GM12878 (cell line): ENCODE data around the gene MTMR3. TPM values are rescaled to one million over a fixed set of nuclear protein-coding genes. Genes with fewer than 3 reads are reported as not detected.

Experiments
- ATAC-seq: fragments of 200-7000 bp; cut with Tn5 transposase; 3 replicates; pipeline ENCODE4 v1.9.1; 2020; ENCODE audit warnings: mild to moderate bottlenecking, moderate library complexity
- BruUV-seq: library from RNA; stranded (reverse); fragments of 400-500 nt; replicated peaks from 2 replicates; lab custom pipeline; 2021; lab: Mats Ljungman, UMichigan
- CTCF ChIA-PET: fragments of 300-600 bp; sonication (Branson Sonifier 250); formaldehyde crosslinking; extraction: SDS; loops from one replicate; lab custom pipeline; 2021; ENCODE audit warnings: inconsistent platforms; lab: Yijun Ruan, JAX
- POLR2A ChIA-PET: fragments of 350-600 bp; formaldehyde crosslinking; extraction: SDS; loops from one replicate; lab custom pipeline; 2021; ENCODE audit warnings: inconsistent platforms; lab: Charles Lee
- RAD21 ChIA-PET: fragments of 300-600 bp; sonication (Branson Sonifier 250); formaldehyde crosslinking; loops from one replicate; lab custom pipeline; 2023; ENCODE audit warnings: antibody characterized with exemption; ENCODE audit not compliant: unreplicated experiment; lab: Charles Lee
- SMC1A ChIA-PET: fragments of 300-600 bp; sonication (Branson Sonifier 250); formaldehyde crosslinking; loops from one replicate; lab custom pipeline; 2023; ENCODE audit not compliant: unreplicated experiment, uncharacterized antibody; lab: Charles Lee
- DNase-seq: peaks from one replicate; pipeline ENCODE4 v3.0.0-alpha.2; 2011; ENCODE audit warnings: low read depth, low spot score
- FAIRE-seq: peaks from 3 replicates; lab custom pipeline; 2011; peaks lifted over from hg19 to GRCh38; lab: Jason Lieb, UNC
- H2AFZ ChIP-seq: 2 replicates; pipeline ENCODE4 v1.6.0; 2011; ENCODE audit warnings: low read depth, low read length, control low read depth; ENCODE audit not compliant: control insufficient read depth
- H3K27ac ChIP-seq: 2 replicates; pipeline ENCODE4 v1.5.1; 2011; ENCODE audit warnings: control low read depth; ENCODE audit not compliant: control insufficient read depth, insufficient read depth
- H3K27me3 ChIP-seq, 2 experiments: replicated peaks in 1 of 2; 2 replicates each; pipeline versions ENCODE4 v1.6.0 to v1.6.1; 2011; ENCODE audit warnings: low read length in 1 of 2; ENCODE audit not compliant: control insufficient read depth in 2 of 2, insufficient read depth in 2 of 2
- H3K36me3 ChIP-seq, 2 experiments: 2 replicates each; pipeline ENCODE4 v1.5.1; 2011; ENCODE audit warnings: low read length in 1 of 2; ENCODE audit not compliant: control insufficient read depth in 2 of 2, insufficient read depth in 2 of 2
- H3K4me1 ChIP-seq: 2 replicates; pipeline ENCODE4 v1.6.1; 2011; ENCODE audit warnings: mild to moderate bottlenecking, low read length, moderate library complexity, mixed read lengths; ENCODE audit not compliant: control insufficient read depth, insufficient read depth
- H3K4me2 ChIP-seq: 2 replicates; pipeline ENCODE4 v1.6.0; 2011; ENCODE audit warnings: control low read depth; ENCODE audit not compliant: control insufficient read depth, insufficient read depth
- H3K4me3 ChIP-seq: fragments of 200-600 bp; sonication (generic); 2 replicates; pipeline ENCODE4 v1.5.1; 2016
- H3K79me2 ChIP-seq: 2 replicates; pipeline ENCODE4 v1.6.0; 2011; ENCODE audit warnings: low read length; ENCODE audit not compliant: control insufficient read depth, insufficient read depth
- H3K9ac ChIP-seq: 2 replicates; pipeline ENCODE4 v1.8.0; 2011; ENCODE audit warnings: low read length, control low read depth, mixed read lengths; ENCODE audit not compliant: control insufficient read depth, insufficient read depth
- H3K9me3 ChIP-seq: replicated peaks from 3 replicates; pipeline ENCODE4 v1.5.1; 2011; ENCODE audit warnings: mild to moderate bottlenecking, low read length; ENCODE audit not compliant: control insufficient read depth, insufficient read depth
- H4K20me1 ChIP-seq: 2 replicates; pipeline ENCODE4 v1.6.0; 2011; ENCODE audit not compliant: control insufficient read depth, insufficient read depth
- BHLHE40 ChIP-seq, 2 experiments: fragments of 450-650 bp in 1 of 2; IDR thresholded peaks; 2 replicates each; pipeline ENCODE4 v1.6.1; 2011 to 2017; ENCODE audit warnings: low read depth in 2 of 2, borderline replicate concordance in 1 of 2, improper control_type of control experiment in 1 of 2, low read length in 1 of 2, mild to moderate bottlenecking in 1 of 2
- CREM ChIP-seq: IDR thresholded peaks from 2 replicates; pipeline ENCODE4 v1.6.1; 2014; ENCODE audit warnings: antibody characterized with exemption, low read depth
- EP300 ChIP-seq, 2 experiments: fragments of 150-350 bp in 1 of 2; IDR thresholded peaks; 2 replicates each; pipeline ENCODE4 v1.6.1; 2011 to 2012; ENCODE audit warnings: low read depth in 2 of 2, low read length in 2 of 2, borderline replicate concordance in 1 of 2, improper control_type of control experiment in 1 of 2, inconsistent platforms in 1 of 2; ENCODE audit not compliant: control insufficient read depth in 1 of 2
- FOXM1 ChIP-seq: IDR thresholded peaks from 2 replicates; pipeline ENCODE4 v1.6.1; 2012; ENCODE audit warnings: low read depth, mild to moderate bottlenecking, inconsistent platforms, low read length, moderate library complexity
- IRF4 ChIP-seq: IDR thresholded peaks from 2 replicates; pipeline ENCODE4 v1.6.1; 2011; ENCODE audit warnings: low read depth, low read length
- POLR2AphosphoS2 ChIP-seq: IDR thresholded peaks from 2 replicates; pipeline ENCODE4 v1.6.1; 2011; ENCODE audit warnings: low read depth, mild to moderate bottlenecking, low read length, improper control_type of control experiment, moderate library complexity
- POU2F2 ChIP-seq: IDR thresholded peaks from 3 replicates; pipeline ENCODE4 v1.6.1; 2011; ENCODE audit warnings: low read depth, mild to moderate bottlenecking, low read length, borderline replicate concordance
- SREBF1 ChIP-seq: IDR thresholded peaks from 2 replicates; pipeline ENCODE4 v1.6.1; 2012; ENCODE audit warnings: mild to moderate bottlenecking, low read length
- ZNF384 ChIP-seq: IDR thresholded peaks from 2 replicates; pipeline ENCODE4 v1.6.1; 2012; ENCODE audit warnings: low read depth, mild to moderate bottlenecking, low read length, improper control_type of control experiment, borderline replicate concordance
- ZSCAN29 ChIP-seq: fragments of 450-650 bp; IDR thresholded peaks from 2 replicates; pipeline ENCODE4 v1.6.1; 2017; ENCODE audit warnings: mild to moderate bottlenecking, moderate library complexity
- ZZZ3 ChIP-seq: IDR thresholded peaks from 2 replicates; pipeline ENCODE4 v1.6.1; 2011; ENCODE audit warnings: low read depth; ENCODE audit not compliant: control insufficient read depth, insufficient read length
- WGBS: methylation state at CpG from one replicate; pipeline ENCODE4 v1.1.6; 2016; ENCODE audit warnings: low lambda C conversion rate; ENCODE audit not compliant: insufficient replicate concordance, insufficient coverage; ENCODE audit errors: missing lambda C conversion rate; 5-methylcytosine and 5-hydroxymethylcytosine counted together
- in situ Hi-C: fragments of 300-500 bp; cut with MboI; formaldehyde crosslinking; loops from 9 replicates; pipeline ENCODE4 v1.14.3; 2018; ENCODE audit warnings: mixed read lengths
- intact Hi-C: fragments of 100-400 bp; cut with micrococcal nuclease; formaldehyde crosslinking; loops from one replicate; pipeline ENCODE4 v1.14.2; 2022; ENCODE audit not compliant: unreplicated experiment
- polyA plus RNA-seq, 11 experiments: library from polyadenylated mRNA; depleted of rRNA in 4 of 11; unstranded in 6 of 11; stranded (reverse) in 5 of 11; fragments of >200 nt; fragmentation: Nextera tagmentation in 4 of 11; fragmentation: Illumina TruSeq in 1 of 11; extraction: Ambion mirVana in 4 of 11; extraction: Trizol in 1 of 11; gene quantifications; 1 replicate in 1 of 11; 2 replicates in 10 of 11; pipeline versions ENCODE4 v1.2.1 to v1.2.3, GENCODE V29; 2011 to 2016; ENCODE audit warnings: inconsistent platforms in 2 of 11, missing spikeins in 2 of 11, low read depth in 1 of 11
- total RNA-seq, 4 experiments: library from RNA; depleted of rRNA in 3 of 4; stranded (reverse); fragments of >200 nt in 3 of 4; fragmentation: Illumina TruSeq in 1 of 4; extraction: Trizol in 1 of 4; gene quantifications; 2 replicates each; pipeline versions ENCODE4 v1.2.1 to v1.2.3, GENCODE V29; 2013 to 2021
- TF ChIP-seq, protein P1 (sequence below): IDR thresholded peaks from 2 replicates; pipeline ENCODE4 v1.6.1; 2012; ENCODE audit warnings: low read depth, low read length, improper control_type of control experiment
- TF ChIP-seq, protein P2 (sequence below): IDR thresholded peaks from 2 replicates; pipeline ENCODE4 v1.6.1; 2011; ENCODE audit warnings: mild to moderate bottlenecking, low read depth, low read length, moderate library complexity; ENCODE audit not compliant: insufficient replicate concordance
- TF ChIP-seq, protein P3 (sequence below): IDR thresholded peaks from 2 replicates; pipeline ENCODE4 v1.6.1; 2011; ENCODE audit warnings: low read depth, low read length, improper control_type of control experiment, borderline replicate concordance
- TF ChIP-seq, protein P4 (sequence below): fragments of 450-650 bp; formaldehyde crosslinking; IDR thresholded peaks from 2 replicates; pipeline ENCODE4 v1.4.0; 2022; ENCODE audit warnings: mild to moderate bottlenecking, moderate library complexity
- TF ChIP-seq, protein P5 (sequence below): fragments of 450-650 bp; IDR thresholded peaks from 2 replicates; pipeline ENCODE4 v1.6.1; 2017; ENCODE audit warnings: antibody characterized with exemption, mild to moderate bottlenecking, moderate library complexity

The MTMR3 gene
- total and polyA plus RNA-seq, 10 of the 15 experiments (the other 5 are each of a cell fraction or from before 2014, with no cell fraction given): 1.4 to 23.7 (median 10.6) TPM

DNA sequence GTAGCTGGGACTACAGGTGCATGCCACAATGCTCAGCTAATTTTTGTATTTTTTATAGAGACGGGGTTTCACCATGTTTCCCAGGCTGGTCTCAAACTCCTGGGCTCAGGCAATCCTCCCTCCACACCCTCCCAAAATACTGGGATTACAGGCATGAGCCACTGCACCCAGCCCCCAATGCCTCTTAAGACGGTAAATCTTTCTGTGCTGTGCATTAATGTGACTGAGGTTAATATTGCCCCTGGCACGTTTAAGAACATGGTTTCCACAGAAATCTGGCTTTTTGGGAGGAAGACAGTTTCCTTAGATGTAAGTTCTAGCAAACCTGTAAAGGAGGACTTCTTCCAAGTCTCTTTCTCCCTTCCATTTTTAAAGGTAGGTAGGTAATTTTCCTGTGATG is 191.2 kb downstream of the MTMR3 start:
- POLR2A ChIA-PET: no interaction called here
- SMC1A ChIA-PET: interaction anchor here (1.6 to 5.1 kb wide), 2 partner anchors 11 to 20 kb away, joined by 5 to 20 read pairs; no protein-coding TSS in a partner anchor
- intact Hi-C loops: no loop called here
- Histone ChIP-seq H3K4me3 (no peak overlapping the region), H3K27ac (no peak overlapping the region), H3K79me2 (no peaks in the 10 kb centered on the region), H3K4me1 (peaks cover 14% of the 10 kb centered on the region), H3K4me2 (no peak overlapping the region), H3K27me3 (no peaks in the 10 kb centered on the region), H4K20me1 (no peaks in the 10 kb centered on the region), H3K9me3 (peaks cover 3% of the 10 kb centered on the region; the same call in 2 of the 3 replicates), H3K36me3 (no peaks in the 10 kb centered on the region), H2AFZ (no peak overlapping the region), H3K9ac (no peak overlapping the region)
- no TSS peak for BruUV-seq
- no peak for ATAC-seq
- in situ Hi-C loops: no loop called here
- WGBS: 71% methylated on average over 3 of the region's 3 CpGs
- CTCF ChIA-PET: interaction anchor here (7.0 kb wide), 1 partner anchor 13 kb away, joined by 58 read pairs; no protein-coding TSS in a partner anchor
- no peak for DNase-seq
- RAD21 ChIA-PET: no interaction called here
- no peak for FAIRE-seq
- TF ChIP-seq ZSCAN29: no peak
- TF ChIP-seq POU2F2: no peak
- no peak for TF ChIP-seq SREBF1
- no peak for TF ChIP-seq ZZZ3
- TF ChIP-seq ZNF384: no peak
- TF ChIP-seq, protein P1, sequence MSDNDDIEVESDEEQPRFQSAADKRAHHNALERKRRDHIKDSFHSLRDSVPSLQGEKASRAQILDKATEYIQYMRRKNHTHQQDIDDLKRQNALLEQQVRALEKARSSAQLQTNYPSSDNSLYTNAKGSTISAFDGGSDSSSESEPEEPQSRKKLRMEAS: no peak
- TF ChIP-seq, protein P2, sequence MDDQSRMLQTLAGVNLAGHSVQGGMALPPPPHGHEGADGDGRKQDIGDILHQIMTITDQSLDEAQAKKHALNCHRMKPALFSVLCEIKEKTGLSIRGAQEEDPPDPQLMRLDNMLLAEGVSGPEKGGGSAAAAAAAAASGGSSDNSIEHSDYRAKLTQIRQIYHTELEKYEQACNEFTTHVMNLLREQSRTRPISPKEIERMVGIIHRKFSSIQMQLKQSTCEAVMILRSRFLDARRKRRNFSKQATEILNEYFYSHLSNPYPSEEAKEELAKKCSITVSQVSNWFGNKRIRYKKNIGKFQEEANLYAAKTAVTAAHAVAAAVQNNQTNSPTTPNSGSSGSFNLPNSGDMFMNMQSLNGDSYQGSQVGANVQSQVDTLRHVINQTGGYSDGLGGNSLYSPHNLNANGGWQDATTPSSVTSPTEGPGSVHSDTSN: no peak
- no peak for TF ChIP-seq EP300 (IDR thresholded peaks at IDR 0.05; ENCODE audit: borderline replicate concordance in 1 of 2, control insufficient read depth in 1 of 2, low read depth in 2 of 2, low read length in 2 of 2)
- no peak for TF ChIP-seq IRF4
- TF ChIP-seq, protein P3, sequence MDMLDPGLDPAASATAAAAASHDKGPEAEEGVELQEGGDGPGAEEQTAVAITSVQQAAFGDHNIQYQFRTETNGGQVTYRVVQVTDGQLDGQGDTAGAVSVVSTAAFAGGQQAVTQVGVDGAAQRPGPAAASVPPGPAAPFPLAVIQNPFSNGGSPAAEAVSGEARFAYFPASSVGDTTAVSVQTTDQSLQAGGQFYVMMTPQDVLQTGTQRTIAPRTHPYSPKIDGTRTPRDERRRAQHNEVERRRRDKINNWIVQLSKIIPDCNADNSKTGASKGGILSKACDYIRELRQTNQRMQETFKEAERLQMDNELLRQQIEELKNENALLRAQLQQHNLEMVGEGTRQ: no peak
- TF ChIP-seq POLR2AphosphoS2: no peak
- TF ChIP-seq, protein P4, sequence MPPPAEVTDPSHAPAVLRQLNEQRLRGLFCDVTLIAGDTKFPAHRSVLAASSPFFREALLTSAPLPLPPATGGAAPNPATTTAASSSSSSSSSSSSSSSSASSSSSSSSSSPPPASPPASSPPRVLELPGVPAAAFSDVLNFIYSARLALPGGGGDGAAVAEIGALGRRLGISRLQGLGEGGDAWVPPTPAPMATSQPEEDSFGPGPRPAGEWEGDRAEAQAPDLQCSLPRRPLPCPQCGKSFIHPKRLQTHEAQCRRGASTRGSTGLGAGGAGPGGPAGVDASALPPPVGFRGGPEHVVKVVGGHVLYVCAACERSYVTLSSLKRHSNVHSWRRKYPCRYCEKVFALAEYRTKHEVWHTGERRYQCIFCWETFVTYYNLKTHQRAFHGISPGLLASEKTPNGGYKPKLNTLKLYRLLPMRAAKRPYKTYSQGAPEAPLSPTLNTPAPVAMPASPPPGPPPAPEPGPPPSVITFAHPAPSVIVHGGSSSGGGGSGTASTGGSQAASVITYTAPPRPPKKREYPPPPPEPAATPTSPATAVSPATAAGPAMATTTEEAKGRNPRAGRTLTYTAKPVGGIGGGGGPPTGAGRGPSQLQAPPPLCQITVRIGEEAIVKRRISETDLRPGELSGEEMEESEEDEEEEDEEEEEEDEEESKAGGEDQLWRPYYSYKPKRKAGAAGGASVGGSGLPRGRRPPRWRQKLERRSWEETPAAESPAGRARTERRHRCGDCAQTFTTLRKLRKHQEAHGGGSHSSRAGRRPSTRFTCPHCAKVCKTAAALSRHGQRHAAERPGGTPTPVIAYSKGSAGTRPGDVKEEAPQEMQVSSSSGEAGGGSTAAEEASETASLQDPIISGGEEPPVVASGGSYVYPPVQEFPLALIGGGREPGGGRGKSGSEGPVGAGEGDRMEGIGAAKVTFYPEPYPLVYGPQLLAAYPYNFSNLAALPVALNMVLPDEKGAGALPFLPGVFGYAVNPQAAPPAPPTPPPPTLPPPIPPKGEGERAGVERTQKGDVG: no peak
- TF ChIP-seq, protein P5, sequence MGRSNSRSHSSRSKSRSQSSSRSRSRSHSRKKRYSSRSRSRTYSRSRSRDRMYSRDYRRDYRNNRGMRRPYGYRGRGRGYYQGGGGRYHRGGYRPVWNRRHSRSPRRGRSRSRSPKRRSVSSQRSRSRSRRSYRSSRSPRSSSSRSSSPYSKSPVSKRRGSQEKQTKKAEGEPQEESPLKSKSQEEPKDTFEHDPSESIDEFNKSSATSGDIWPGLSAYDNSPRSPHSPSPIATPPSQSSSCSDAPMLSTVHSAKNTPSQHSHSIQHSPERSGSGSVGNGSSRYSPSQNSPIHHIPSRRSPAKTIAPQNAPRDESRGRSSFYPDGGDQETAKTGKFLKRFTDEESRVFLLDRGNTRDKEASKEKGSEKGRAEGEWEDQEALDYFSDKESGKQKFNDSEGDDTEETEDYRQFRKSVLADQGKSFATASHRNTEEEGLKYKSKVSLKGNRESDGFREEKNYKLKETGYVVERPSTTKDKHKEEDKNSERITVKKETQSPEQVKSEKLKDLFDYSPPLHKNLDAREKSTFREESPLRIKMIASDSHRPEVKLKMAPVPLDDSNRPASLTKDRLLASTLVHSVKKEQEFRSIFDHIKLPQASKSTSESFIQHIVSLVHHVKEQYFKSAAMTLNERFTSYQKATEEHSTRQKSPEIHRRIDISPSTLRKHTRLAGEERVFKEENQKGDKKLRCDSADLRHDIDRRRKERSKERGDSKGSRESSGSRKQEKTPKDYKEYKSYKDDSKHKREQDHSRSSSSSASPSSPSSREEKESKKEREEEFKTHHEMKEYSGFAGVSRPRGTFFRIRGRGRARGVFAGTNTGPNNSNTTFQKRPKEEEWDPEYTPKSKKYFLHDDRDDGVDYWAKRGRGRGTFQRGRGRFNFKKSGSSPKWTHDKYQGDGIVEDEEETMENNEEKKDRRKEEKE: no peak
- TF ChIP-seq FOXM1: no peak
- no peak for TF ChIP-seq CREM
- TF ChIP-seq BHLHE40 (IDR thresholded peaks at IDR 0.05; ENCODE audit: borderline replicate concordance in 1 of 2, low read depth in 2 of 2, low read length in 1 of 2): no peak
